ENCODE results near the gene TNNT3.

Gene TNNT3

DNA sequence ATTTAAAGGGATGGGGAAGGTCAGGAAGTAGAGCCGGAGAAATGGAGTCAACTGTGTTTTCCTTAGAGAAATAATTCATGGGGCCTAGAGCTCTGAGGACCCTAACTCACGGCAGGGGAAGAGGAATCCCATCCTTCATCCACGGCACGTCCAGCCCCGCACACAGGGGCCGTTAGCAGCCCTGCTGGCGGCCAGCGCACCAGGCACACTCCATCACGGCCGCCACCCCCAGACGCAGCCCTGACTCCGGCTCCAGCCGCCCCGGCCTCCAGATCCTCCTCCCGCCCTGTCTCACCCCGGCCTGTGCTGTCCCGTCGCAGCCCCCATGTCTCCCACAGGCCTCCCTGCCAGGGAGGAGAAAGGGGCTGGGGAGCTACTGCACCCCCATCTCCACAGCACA is 38.9 kb downstream of the TNNT3 start:
- DNase-seq (ENCODE audit: low read depth in 2 of 2), result no peak

DNA sequence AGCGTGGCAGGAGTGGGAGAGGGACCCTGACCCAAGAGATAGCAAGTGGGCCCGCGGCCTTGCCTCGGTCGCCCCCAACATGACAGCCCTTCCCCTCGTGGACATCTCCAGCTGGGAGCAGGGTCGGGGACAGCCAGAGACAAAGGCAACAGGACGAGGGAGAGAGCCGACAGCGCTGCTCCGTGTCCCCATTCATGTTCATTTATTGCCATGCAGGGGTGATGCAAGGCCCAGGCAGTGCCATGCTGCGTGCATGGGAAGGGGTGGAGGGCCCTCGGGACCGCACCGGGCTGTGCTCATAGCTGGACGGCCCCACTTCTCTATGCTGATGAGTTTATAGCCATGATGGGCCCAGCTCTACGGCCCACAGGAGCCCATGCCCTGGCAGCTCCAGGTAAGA is 40.3 kb downstream of the TNNT3 start:
- DNase-seq (ENCODE audit: low read depth in 2 of 2), result no peak

DNA sequence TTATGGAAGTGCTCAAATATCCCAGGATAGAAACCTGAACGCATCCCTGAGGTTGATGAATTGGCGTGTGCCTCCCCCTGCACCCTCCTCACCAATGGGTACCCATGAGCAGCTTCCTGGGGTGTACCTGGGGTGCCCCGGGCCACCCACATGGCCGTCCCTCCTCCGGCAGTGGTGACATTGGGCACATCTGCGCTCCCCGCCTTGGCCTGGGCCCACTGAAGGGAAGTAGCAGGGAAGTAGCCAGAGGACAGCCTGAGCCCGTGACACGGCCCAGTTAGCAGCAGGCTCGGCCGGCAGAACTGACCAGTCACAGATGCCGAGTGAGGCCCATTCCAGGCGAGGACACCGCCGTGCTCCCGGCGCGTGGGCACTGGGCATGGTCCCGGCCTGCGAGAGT is 44.4 kb downstream of the TNNT3 start:
- no peak for DNase-seq (ENCODE audit: low read depth in 2 of 2)

DNA sequence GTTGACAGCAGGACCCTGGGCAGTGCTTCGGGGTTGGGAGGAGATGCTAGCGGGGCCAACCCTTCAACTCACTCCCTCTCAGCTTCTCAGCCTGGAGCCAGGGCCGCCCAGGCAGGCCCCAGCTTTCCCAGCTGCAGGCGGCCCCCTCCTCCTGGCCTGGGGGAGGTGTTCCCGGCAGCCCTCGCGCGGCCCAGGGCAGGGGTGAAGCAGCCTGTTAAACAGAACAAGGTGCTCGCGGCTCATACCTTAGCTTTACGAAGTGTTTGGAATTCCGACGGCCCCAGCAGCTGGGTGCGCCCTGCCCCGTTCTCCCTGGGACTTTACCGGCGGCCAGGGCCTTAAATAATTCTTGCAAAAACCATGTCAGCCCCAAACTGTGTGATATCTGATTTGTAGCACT is 44.8 kb downstream of the TNNT3 start:
- no peak for DNase-seq (ENCODE audit: low read depth in 2 of 2)

DNA sequence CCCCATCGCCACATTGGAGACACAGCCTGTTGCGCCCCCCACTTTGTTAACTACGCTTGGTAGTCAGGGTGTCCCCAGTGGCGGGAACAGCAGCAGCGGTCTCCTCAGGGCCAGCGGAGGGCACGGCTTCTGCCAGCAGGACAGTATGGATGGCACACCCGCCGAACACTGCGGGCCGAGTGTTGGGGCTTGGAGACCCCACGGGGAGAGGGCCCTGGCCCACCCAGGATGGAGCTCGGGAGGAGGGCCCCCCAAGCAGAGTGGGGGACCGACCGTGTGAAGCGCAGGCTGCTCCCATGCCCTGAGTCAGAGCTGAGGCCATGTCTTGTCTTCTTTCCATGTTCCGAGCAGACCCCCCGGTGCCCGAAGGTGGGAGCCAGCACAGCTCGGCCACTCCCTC is 45.5 kb downstream of the TNNT3 start:
- DNase-seq (ENCODE audit: low read depth in 2 of 2), result no peak

DNA sequence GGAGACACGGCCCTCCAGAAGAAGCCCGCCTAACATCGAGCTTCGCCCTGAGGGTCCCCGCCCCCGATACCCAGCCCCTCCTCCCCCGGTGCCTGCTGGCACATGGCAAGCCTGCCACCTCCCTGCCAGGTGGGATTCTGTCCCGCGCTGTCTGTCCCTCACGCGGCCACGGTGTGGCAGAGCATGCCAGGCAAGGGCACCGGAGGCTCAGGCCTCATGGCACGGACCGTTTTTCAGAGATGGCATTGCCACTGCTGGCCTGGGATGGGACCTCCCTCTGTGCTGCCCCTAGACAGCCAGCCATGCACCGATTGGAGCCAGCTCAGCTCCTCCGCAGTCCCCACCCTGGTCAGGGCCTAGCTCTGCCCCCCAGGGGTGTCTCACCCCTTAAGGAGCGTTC is 47.0 kb downstream of the TNNT3 start:
- DNase-seq (ENCODE audit: low read depth in 2 of 2), result no peak

DNA sequence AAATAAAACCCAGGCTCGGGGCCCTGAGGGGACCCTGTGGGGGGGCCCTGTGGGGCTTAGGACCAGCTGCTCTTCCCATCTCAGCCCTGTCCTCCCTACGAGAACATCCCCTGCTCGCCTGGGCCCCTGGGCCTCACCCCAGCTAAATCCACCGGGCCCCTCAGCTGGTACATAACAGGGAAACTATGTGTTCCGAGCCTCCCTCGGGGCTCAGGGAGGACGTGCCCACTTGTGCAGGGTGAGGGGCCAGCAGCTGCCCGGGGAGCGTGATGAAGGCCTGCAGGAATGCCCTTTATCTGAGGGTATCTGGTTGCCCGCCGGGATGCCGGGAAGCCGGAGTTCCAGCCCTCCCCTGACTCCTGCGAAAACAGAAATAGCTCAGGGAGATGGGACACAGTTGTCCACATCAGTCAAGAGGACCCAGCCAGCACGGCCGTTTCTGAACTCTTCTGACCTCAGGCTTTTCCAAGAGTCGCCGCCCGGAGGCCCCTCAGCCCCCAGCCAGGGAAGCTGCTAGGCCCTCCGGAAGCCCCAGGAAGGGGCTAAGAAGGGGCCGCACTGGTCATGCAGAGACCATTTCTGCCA is 48.2 kb downstream of the TNNT3 start:
- DNase-seq (ENCODE audit: low read depth in 2 of 2), result no peak

DNA sequence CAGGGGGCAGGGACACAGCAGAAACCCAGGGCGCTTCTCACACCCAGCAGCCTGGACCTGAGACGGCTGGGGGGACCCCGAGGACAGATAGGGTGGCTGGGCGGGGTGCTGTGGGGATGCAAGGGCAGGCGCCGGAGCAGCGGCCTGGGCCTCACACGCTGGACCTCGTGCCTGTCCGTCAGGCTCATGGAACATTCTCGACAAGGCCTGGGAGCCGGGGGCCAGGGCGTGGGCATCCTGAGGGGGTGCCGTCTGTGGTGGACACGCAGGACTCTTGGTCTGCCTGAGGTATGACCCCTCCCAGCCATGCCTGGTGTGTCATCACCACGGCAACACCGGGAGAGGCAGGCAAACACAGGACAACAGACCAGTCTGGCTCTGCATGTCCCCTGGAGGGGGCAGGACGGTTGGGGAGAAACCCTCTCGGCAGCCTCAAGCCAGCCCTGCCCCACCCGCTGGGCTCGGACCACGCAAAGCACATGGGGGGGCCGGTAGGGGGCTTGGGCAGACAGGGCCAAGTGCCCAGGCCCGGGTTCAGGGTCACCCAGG is 49.0 kb downstream of the TNNT3 start:
- no peak for DNase-seq (ENCODE audit: low read depth in 2 of 2)

DNA sequence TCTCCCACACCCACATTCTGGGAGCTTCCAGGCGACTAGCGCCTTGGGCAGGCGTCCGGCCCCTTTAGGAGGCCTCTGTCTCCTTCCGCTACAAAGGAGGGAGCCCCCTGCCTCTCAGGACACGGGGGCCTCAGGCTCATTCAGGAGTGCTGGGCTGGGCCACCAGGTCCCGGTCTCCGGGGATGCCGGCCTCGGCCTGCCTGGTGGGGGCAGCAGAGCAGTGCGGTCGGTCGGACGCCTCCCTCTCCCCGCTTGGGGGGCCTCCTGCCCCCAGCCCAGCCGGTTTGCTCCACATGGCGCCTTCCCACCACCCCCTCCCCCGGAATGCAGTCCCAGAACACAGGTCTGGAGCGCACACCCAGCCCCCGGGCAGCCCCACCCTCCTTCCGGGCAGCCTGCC is 49.5 kb downstream of the TNNT3 start:
- no peak for DNase-seq (ENCODE audit: low read depth in 2 of 2)

DNA sequence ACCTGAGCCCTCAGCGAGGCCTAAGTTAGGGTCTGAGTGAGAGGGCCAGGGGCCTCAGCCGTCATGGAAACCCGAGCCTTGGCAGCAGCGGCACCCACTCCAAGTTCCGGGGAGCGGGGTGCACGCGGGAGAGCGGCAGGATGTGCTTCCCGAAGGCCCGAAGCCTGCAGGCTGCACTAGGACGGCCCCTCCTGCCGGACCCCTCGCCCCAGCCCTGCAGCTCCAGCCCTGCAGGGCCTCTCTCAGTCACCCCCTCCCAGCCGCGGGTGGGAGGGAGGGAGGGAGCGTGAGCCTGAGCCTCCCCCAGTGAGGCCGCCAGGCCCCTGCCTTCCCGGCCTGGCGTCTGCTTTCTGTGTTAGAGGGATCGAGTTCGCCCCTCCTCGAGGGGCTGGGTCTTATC is 50.3 kb downstream of the TNNT3 start:
- no peak for DNase-seq (ENCODE audit: low read depth in 2 of 2)

DNA sequence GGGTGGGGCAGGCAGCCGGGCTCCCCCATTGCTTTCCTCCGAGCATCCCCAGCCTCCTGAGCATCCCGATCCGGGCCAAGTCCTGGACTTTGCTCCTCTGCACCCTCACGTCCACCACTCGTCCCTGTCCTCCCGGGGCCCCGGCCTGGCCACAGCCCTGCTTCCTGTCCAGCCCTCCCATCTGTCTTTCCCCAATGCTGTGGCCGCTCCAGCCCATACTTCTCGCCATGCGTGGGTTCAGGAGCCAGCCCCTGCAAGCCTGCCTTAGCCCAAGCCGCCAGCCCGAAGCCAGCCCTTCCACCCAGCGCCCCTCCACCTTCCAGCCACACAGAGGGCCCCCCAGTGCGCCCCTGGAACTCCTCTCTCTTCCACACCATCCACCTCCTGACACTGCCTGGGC is 51.5 kb downstream of the TNNT3 start:
- DNase-seq (ENCODE audit: low read depth in 2 of 2), result no peak

DNA sequence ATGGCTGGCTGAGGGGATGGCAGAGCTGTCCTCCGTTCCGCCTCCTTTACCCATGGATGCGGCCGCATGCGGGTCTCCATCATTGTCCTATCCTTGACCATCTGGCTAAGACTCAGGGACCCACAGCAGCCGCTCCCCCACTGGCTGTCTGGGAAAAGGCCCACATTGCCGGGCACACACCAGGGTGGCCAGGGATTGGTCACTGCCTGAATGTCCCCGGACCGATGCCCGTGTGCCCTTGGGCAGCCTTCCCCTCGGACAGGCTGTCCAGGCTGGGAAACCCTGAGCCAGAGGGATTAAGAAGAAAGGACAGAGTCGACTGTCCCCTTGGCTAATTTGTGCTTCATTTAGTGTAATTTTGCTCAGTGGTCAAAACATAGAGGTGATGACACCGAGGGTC is 55.7 kb downstream of the TNNT3 start:
- DNase-seq (ENCODE audit: low read depth in 2 of 2), result no peak

DNA sequence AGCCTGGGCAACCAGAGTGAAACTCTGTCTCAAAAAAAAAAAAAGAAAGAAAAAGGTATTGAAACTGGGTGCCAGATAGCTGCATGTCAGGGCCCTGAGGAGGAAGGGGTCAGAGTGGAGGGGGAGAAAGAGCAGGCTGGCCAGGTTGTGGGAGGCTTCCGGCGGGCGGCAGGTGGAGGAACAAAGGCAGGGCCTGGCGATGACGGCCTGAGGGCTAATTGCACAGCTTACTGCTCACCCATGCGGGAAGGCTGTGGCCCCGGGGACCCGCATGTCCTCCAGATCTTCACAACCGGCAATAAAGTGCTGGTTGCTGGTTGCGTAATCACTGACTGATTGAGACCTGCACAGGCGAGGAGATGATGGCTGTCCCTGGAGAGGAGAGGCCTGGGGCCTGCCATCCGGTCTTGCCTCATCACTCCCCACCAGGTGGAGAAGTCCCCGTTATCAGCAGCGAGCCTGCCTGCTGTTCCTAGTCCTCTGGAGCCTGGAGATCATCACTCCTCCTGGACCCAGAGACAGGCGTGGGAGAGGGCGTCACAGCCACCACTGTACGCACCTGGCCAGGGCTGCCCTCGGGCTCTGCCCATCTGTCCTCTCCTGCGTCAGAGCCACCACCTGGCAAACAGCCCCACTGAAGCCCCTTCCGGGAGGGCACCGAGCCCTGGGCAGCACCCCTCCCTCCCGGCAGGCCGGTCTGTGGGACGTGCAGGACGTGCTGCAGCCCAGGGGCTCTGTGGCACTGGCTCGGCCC is 59.4 kb downstream of the TNNT3 start:
- no peak for DNase-seq (ENCODE audit: low read depth in 2 of 2)

DNA sequence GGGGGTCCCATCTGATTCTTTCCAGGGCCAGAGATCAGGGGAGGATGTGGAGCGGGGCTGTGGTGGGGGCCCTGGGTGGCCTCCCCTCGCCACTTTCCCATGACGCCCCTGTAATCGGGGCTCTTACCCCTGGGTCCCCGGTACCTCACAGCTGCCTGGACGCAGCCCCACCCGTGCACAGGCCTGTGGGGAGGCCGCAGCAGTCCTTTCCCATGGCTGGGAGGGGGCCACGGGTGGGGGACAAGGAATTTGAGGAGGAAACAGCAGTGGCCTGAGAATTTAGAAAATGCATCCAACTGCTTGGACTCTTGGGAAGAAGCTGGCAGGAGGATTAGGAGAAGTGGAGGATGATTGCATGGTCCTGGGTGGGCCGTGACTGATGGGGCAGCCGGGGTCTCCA is 60.1 kb downstream of the TNNT3 start:
- no peak for DNase-seq (ENCODE audit: low read depth in 2 of 2)

DNA sequence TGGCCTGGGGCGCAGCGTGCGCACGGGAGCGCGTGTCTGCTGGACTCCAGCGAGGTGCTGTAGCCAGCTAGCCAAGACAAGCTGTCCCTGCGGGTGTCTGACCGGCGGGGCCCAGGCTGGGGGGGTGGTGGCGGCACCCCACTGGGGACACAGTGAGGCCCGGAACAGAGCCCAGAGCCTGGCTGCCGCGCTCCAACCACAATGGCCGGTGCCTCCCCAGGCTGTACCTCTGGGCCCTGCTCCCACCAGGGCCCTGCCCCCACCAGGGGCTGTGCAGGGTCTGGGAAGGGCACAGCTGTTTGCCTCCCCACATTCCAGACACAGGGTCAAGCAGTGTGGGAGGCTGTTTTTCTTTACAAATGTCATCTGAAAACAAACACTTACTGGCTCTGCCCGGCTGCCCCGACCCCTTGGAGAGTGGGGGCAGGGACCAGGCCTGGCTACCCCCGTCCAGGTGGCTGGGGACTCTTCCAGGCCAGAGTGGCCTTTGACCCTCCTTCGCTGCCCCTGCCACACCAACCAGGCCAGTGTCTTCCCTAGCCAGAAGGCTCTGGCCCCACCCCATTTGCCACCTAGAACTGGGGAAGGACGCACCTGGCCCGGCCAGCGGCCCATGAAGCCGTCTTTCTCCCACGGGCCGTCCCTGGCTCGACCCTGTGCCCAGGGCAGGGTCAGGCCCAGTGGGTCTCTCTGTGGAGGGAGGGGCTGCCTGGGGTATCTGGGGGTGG is 63.5 kb downstream of the TNNT3 start:
- DNase-seq (ENCODE audit: low read depth in 2 of 2), result no peak

DNA sequence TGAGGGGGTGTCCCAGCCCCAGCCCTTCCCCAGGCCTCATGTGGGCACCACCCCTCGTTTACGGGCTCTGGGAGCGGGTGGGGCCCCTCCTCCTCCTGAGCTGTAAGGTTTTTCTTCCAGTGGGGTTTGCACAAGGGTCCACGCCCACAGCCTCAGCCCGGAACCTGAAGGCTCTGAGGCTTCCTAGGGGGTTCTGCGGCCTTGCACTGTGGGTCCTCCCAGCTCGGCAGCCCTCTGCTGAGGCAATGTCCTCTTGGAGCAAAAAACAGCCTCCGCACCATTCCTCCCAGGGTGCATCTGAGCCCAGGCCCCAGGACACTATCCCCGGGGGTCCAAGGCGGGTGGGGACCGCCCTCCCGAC is 64.1 kb downstream of the TNNT3 start:
- no peak for DNase-seq (ENCODE audit: low read depth in 2 of 2)

DNA sequence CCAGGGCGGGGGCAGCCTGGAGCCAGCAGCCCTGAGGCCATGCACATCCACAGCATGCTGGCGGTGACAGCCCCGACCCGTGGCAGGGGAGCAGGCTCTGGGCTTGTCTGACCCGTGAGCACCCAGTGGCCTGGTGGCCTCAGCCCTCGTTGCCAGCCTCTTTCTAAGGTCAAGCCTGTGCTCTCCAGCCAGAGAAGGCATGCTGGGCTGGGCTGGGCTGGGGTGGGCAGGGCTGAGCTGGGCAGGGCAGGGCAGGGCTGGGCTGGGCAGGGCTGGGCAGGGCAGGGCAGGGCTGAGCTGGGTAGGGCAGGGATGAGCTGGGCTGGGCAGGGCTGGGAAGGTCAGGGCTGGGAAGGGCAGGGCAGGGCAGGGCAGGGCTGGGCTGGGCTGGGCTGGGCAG is 67.5 kb downstream of the TNNT3 start:
- DNase-seq (ENCODE audit: low read depth in 2 of 2), result no peak

DNA sequence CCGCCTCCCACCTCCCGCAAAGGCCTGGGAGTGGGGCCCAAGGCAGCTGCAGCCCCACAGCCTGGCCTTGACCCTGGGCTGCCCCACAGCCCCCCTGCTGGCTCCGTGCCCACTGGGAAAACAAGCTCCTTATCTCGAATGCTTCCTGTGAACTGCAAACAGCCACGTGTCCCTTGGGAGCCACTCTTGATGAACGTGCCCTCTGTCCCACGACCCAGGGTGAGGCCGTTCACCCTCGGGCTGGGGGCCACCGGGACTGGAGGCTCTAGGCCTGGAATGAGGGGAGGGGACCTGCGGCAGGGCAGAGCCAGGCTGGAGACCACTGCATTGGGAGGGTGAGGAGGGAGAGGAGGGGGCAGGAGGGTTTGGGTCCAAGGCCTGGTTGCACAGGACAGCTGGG is 68.7 kb downstream of the TNNT3 start:
- no peak for DNase-seq (ENCODE audit: low read depth in 2 of 2)

Measured in stimulated activated CD4-positive, alpha-beta T cell treated with anti-CD3 and anti-CD28 coated beads, Interleukin-15, amount 100 ng/mL, for 48 hours (primary cell).